ENCODE results near the gene PAX6.

DNA sequence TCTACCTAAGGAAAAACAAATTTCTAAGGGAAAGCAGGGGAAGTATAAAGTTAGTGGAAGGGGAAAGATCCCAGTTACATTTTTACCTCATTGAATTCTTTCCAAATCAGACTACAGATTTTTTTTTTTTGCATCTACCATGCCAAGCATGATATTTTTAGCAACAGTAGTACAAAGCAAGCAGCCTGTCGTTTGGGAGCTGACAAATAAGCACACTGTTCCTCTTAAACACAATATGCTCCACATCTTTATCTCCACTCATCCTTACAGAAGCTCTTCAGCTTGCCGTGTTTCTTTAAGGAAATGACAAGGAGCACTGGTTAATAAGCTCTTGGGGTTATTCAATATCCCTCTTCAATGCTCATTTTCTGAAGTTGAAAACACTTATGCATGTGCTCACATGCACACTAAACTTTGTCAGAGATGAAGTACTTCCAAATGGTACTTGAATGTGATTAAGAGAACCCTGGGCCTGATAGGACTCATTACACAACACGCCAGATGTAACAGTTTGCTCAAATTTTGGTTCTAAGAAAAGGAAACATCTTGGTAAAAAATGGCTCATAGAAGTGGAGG lies 53.8 kb downstream of the PAX6 start:
- TF ChIP-seq MTERF4 (CRISPR knock-in tag; IDR thresholded peaks at IDR 0.05) (no peak), GLI4 (CRISPR knock-in tag; IDR thresholded peaks at IDR 0.05; ENCODE audit: borderline replicate concordance) (no peak), ZBTB8A (CRISPR knock-in tag; IDR thresholded peaks at IDR 0.05; ENCODE audit: borderline replicate concordance, low read depth) (no peak)
- TF ChIP-seq, protein P1, sequence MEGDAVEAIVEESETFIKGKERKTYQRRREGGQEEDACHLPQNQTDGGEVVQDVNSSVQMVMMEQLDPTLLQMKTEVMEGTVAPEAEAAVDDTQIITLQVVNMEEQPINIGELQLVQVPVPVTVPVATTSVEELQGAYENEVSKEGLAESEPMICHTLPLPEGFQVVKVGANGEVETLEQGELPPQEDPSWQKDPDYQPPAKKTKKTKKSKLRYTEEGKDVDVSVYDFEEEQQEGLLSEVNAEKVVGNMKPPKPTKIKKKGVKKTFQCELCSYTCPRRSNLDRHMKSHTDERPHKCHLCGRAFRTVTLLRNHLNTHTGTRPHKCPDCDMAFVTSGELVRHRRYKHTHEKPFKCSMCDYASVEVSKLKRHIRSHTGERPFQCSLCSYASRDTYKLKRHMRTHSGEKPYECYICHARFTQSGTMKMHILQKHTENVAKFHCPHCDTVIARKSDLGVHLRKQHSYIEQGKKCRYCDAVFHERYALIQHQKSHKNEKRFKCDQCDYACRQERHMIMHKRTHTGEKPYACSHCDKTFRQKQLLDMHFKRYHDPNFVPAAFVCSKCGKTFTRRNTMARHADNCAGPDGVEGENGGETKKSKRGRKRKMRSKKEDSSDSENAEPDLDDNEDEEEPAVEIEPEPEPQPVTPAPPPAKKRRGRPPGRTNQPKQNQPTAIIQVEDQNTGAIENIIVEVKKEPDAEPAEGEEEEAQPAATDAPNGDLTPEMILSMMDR (CRISPR knock-in tag; IDR thresholded peaks at IDR 0.05), result no peak
- TF ChIP-seq, protein P2, sequence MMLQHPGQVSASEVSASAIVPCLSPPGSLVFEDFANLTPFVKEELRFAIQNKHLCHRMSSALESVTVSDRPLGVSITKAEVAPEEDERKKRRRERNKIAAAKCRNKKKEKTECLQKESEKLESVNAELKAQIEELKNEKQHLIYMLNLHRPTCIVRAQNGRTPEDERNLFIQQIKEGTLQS (CRISPR knock-in tag; IDR thresholded peaks at IDR 0.05), result no peak
